GM23248 (cell line): ENCODE results near the gene LSM3. TPM values are rescaled to one million over a fixed set of nuclear protein-coding genes. Genes with fewer than 3 reads are reported as not detected.

ENCODE experiments used
- DNase-seq: peaks from one replicate; pipeline ENCODE4 v3.0.0-alpha.2; 2015
- H2AFZ ChIP-seq: fragments of 200-600 bp; sonication (generic); 2 replicates; pipeline ENCODE4 v1.6.1; 2016; ENCODE audit warnings: antibody characterized with exemption
- H3F3A ChIP-seq: fragments of 200-600 bp; sonication (generic); 2 replicates; pipeline ENCODE4 v1.6.1; 2016; ENCODE audit warnings: mild to moderate bottlenecking, antibody characterized with exemption, mixed run types; ENCODE audit not compliant: insufficient read depth
- H3K27ac ChIP-seq: fragments of 200-600 bp; sonication (generic); 2 replicates; pipeline ENCODE4 v1.5.1; 2016; ENCODE audit warnings: mild to moderate bottlenecking
- H3K27me3 ChIP-seq: fragments of 200-600 bp; sonication (generic); replicated peaks from 2 replicates; pipeline ENCODE4 v1.6.1; 2016; ENCODE audit warnings: mild to moderate bottlenecking; ENCODE audit not compliant: insufficient read depth
- H3K36me3 ChIP-seq: fragments of 200-600 bp; sonication (generic); 2 replicates; pipeline ENCODE4 v1.6.1; 2016; ENCODE audit warnings: low read depth, mild to moderate bottlenecking
- H3K4me1 ChIP-seq: fragments of 200-600 bp; sonication (generic); 2 replicates; pipeline ENCODE4 v1.6.1; 2016; ENCODE audit warnings: mild to moderate bottlenecking; ENCODE audit not compliant: insufficient read depth
- H3K4me2 ChIP-seq: fragments of 200-600 bp; sonication (generic); one replicate; pipeline ENCODE4 v1.6.1; 2016; ENCODE audit warnings: mild to moderate bottlenecking; ENCODE audit not compliant: unreplicated experiment
- H3K4me3 ChIP-seq: fragments of 200-600 bp; sonication (generic); 2 replicates; pipeline ENCODE4 v1.5.1; 2016; ENCODE audit warnings: mild to moderate bottlenecking
- H3K79me2 ChIP-seq: fragments of 200-600 bp; sonication (generic); 2 replicates; pipeline ENCODE4 v1.6.1; 2016; ENCODE audit warnings: mild to moderate bottlenecking; ENCODE audit not compliant: insufficient read depth
- H3K9ac ChIP-seq: fragments of 200-600 bp; sonication (generic); 2 replicates; pipeline ENCODE4 v1.6.1; 2016; ENCODE audit warnings: mild to moderate bottlenecking
- H3K9me2 ChIP-seq: fragments of 200-600 bp; sonication (generic); 2 replicates; pipeline ENCODE4 v1.6.1; 2016; ENCODE audit warnings: mixed run types, mild to moderate bottlenecking, moderate library complexity; ENCODE audit not compliant: insufficient read depth
- H3K9me3 ChIP-seq: fragments of 200-600 bp; sonication (generic); one replicate; pipeline ENCODE4 v1.6.1; 2017; ENCODE audit warnings: low read depth
- H4K20me1 ChIP-seq: fragments of 200-600 bp; sonication (generic); 2 replicates; pipeline ENCODE4 v1.6.0; 2016; ENCODE audit not compliant: insufficient read depth
- EZH2 ChIP-seq: fragments of 200-600 bp; sonication (generic); IDR thresholded peaks from 2 replicates; pipeline ENCODE4 v1.6.1; 2018; ENCODE audit warnings: antibody characterized with exemption, mild to moderate bottlenecking; ENCODE audit not compliant: insufficient read depth, poor library complexity, severe bottlenecking
- EZH2phosphoT487 ChIP-seq: fragments of 200-600 bp; sonication (generic); IDR thresholded peaks from 2 replicates; pipeline ENCODE4 v1.6.1; 2018; ENCODE audit warnings: antibody characterized with exemption, moderate library complexity, mild to moderate bottlenecking, low read depth; ENCODE audit not compliant: insufficient read depth
- WGBS, 2 experiments: methylation state at CpG; one replicate each; pipeline ENCODE4 v1.1.6; 2015 to 2017; ENCODE audit warnings: low lambda C conversion rate in 2 of 2, low coverage in 1 of 2; ENCODE audit errors: missing lambda C conversion rate in 2 of 2; 5-methylcytosine and 5-hydroxymethylcytosine counted together
- in situ Hi-C: fragments of 300-500 bp; cut with MboI; formaldehyde crosslinking; loops from 2 replicates; pipeline ENCODE4 v1.15.0; 2020
- polyA plus RNA-seq: library from polyadenylated mRNA; unstranded; fragments of >200 nt; fragmentation: Nextera tagmentation; extraction: Ambion mirVana; gene quantifications from 2 replicates; pipeline ENCODE4 v1.2.1, GENCODE V29; 2016
- total RNA-seq: library from RNA; depleted of rRNA; stranded (reverse); fragments of >200 nt; shearing (Covaris generic); gene quantifications from 2 replicates; pipeline ENCODE4 v1.2.3, GENCODE V29; 2014

LSM3 gene
- total and polyA plus RNA-seq, 2 experiments from 2014 or later, result 9.4 to 32.3 TPM

DNA sequence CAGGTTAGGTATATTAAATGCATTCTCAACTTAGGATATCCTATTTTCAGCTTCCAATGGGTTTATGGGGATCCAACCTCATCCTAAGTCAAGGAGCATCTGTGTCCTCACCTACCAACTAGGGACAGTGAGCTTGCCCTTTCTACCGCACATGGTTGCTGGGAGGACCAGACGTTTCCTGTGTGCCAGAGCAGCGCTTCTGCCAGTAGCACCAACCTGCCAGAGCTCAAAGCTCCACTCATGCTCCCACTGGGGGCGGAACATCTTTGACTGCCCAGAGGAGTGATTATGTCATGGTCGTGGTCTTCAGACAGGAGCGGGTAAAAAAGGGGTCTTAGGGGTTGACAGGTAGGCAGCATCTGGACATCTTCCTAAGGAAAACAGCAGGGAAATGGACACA, 25.0 kb upstream of the LSM3 start:
- no peak overlapping the region for H3K4me2 ChIP-seq
- no peaks in the 10 kb centered on the region for H3K9me3 ChIP-seq
- H3F3A ChIP-seq, result peaks cover 4% of the 10 kb centered on the region; the same call in 1 of the 2 replicates

DNA sequence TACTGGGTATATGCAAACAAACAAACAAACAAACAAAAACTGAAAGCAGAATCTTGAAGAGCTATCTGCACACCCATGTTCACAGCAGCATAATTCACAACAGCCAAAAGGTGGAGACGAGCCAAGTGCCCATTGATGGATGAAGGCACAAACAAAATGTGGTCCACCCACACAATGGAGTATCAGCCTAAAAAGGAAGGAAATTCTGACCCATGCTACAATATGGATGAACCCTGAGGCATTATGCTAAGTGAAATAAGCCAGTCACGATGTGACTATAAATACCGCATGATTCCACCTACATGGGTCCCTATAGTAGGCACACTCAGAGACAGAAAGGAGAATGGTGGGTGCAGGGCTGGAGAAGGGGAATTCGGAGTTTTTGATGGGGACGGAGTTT, 24.3 kb upstream of the LSM3 start:
- Histone ChIP-seq H3K27me3 (no peaks in the 10 kb centered on the region), H4K20me1 (no peaks in the 10 kb centered on the region), H3K36me3 (peaks cover 57% of the 10 kb centered on the region), H3K9ac (no peak overlapping the region), H3K27ac (no peak overlapping the region), H2AFZ (no peak overlapping the region), H3F3A (peaks cover 4% of the 10 kb centered on the region; the same call in 1 of the 2 replicates), H3K4me2 (no peak overlapping the region), H3K9me2 (no peaks in the 10 kb centered on the region), H3K79me2 (peaks cover 57% of the 10 kb centered on the region), H3K9me3 (no peaks in the 10 kb centered on the region), H3K4me1 (no peaks in the 10 kb centered on the region), H3K4me3 (no peak overlapping the region)
- WGBS, 2 experiments, result 93 to 94% methylated on average over 5 of the region's 5 CpGs
- in situ Hi-C loops, result no loop called here
- DNase-seq, result no peak
- TF ChIP-seq EZH2 (no peak), EZH2phosphoT487 (no peak)

More for the DNA sequence above, 25.0 kb upstream of the LSM3 start:
- Histone ChIP-seq H3K79me2 (peaks cover 51% of the 10 kb centered on the region), H3K27ac (no peak overlapping the region), H4K20me1 (no peaks in the 10 kb centered on the region), H2AFZ (no peak overlapping the region), H3K36me3 (peaks cover 51% of the 10 kb centered on the region), H3K9ac (no peak overlapping the region), H3K27me3 (no peaks in the 10 kb centered on the region), H3K9me2 (no peaks in the 10 kb centered on the region), H3K4me1 (no peaks in the 10 kb centered on the region), H3K4me3 (no peak overlapping the region)
- WGBS, 2 experiments, result 83 to 85% methylated on average over 6 of the region's 6 CpGs
- in situ Hi-C loops, result no loop called here
- DNase-seq, result no peak
- TF ChIP-seq EZH2, result no peak
- TF ChIP-seq EZH2phosphoT487, result no peak

DNA sequence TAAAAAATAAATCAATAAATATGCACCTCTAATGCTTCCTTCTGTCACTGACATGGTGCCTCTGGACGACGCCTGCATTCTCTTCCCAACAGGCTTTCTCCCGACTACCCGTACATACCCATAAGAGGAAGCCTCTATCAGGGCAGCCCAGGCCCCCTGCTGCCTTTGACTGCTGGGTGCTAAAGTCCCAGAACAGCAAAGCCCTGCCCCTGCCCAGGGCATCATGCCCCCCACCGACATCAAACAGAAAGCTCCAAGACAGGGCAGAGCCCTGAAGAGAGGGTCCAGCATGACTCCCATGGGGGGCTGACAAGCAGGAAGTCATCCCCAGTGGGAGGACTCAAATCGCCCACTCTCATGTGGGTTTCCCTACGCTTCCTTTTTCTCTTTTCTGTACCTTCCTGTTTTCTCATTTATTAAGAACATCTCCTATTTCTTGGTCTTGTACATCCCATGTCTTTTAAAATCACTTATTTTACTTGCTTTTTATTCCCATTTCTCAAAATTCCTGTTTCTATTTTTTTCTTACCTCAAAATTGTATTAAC, 23.6 kb upstream of the LSM3 start:
- Histone ChIP-seq H3K9me3 (no peaks in the 10 kb centered on the region), H3K79me2 (peaks cover 63% of the 10 kb centered on the region), H3K9me2 (no peaks in the 10 kb centered on the region), H3K4me1 (no peaks in the 10 kb centered on the region), H3K9ac (no peak overlapping the region), H3K27ac (no peak overlapping the region), H2AFZ (no peak overlapping the region), H3K4me2 (no peak overlapping the region), H3K27me3 (no peaks in the 10 kb centered on the region), H3K4me3 (no peak overlapping the region), H4K20me1 (no peaks in the 10 kb centered on the region), H3F3A (peaks cover 4% of the 10 kb centered on the region; the same call in 1 of the 2 replicates), H3K36me3 (peaks cover 64% of the 10 kb centered on the region)
- in situ Hi-C loops, result no loop called here
- no peak for TF ChIP-seq EZH2phosphoT487
- no peak for TF ChIP-seq EZH2
- WGBS, 2 experiments, result 87 to 91% methylated on average over 7 of the region's 7 CpGs
- DNase-seq, result no peak

DNA sequence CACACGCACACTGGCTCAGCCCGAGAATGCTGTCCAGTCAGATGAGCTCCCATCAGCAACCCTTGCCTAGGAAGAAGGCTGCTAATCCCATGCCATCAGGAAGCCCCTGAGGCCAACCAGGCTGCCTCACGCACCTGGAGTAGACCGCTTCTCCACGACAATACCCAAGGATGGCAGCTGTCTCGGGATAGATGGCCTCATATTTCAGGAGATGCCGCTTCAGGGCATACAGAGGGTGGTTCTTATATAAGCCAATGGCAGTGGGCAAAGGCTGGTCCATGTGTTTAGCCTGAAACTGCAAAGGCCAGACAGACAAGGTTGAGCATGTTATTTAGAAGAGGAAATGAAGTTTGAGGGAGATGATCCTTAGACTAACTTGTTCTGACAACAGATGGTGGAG, 22.4 kb upstream of the LSM3 start:
- 94 to 96% methylated on average over 7 of the region's 7 CpGs for WGBS, 2 experiments
- no peaks in the 10 kb centered on the region for H3K9me2 ChIP-seq
- peaks cover 4% of the 10 kb centered on the region; the same call in 1 of the 2 replicates for H3F3A ChIP-seq
- H3K4me2 ChIP-seq, result no peak overlapping the region
- H3K9me3 ChIP-seq, result no peaks in the 10 kb centered on the region
- no peak for DNase-seq
- no peaks in the 10 kb centered on the region for H4K20me1 ChIP-seq
- no peak overlapping the region for H3K4me3 ChIP-seq
- no peak overlapping the region for H3K9ac ChIP-seq
- no peaks in the 10 kb centered on the region for H3K4me1 ChIP-seq
- TF ChIP-seq EZH2phosphoT487, result no peak
- H3K36me3 ChIP-seq, result peaks cover 76% of the 10 kb centered on the region
- no peak overlapping the region for H2AFZ ChIP-seq
- H3K27me3 ChIP-seq, result no peaks in the 10 kb centered on the region
- H3K27ac ChIP-seq, result no peak overlapping the region
- in situ Hi-C loops, result no loop called here
- peaks cover 70% of the 10 kb centered on the region for H3K79me2 ChIP-seq
